ENCODE results near the gene SYCP2. TPM values are rescaled to one million over a fixed set of nuclear protein-coding genes. Genes with fewer than 3 reads are reported as not detected.

SYCP2 gene
- total and polyA plus RNA-seq, 2 of the 8 experiments (the other 6 are each of a cell fraction or from before 2014, with no cell fraction given), result 0.02 to 0.50 TPM

GRCh38 chr20:59891581-59891980, 41.9 kb downstream of the SYCP2 start:
- H2BK120ac ChIP-seq (replicated peaks; ENCODE audit: low read depth, low read length), result no peak overlapping the region
- CTCF ChIA-PET (ENCODE audit: partially characterized antibody), result no interaction called here
- H3K27ac ChIP-seq (ENCODE audit: low read depth, low read length), result no peak overlapping the region
- no peak overlapping the region for H4K8ac ChIP-seq (ENCODE audit: extremely low read depth, insufficient read depth, low read length)
- H2AK5ac ChIP-seq (ENCODE audit: low read depth, low read length), result no peak overlapping the region
- H3K18ac ChIP-seq (ENCODE audit: extremely low read depth, low read length), result no peak overlapping the region
- no peaks in the 10 kb centered on the region for H4K20me1 ChIP-seq (replicated peaks in 1 of 2; ENCODE audit: control insufficient read depth in 1 of 2, insufficient read depth in 2 of 2, low read length in 2 of 2)
- no peaks in the 10 kb centered on the region for H3K4me1 ChIP-seq (replicated peaks in 1 of 4; ENCODE audit: control insufficient read depth in 3 of 4, insufficient read depth in 4 of 4, low read length in 3 of 4)
- H4K5ac ChIP-seq (ENCODE audit: insufficient read length, low read depth, low read length), result no peak overlapping the region
- H3K9ac ChIP-seq (replicated peaks in 1 of 4; ENCODE audit: extremely low read depth in 1 of 4, low read depth in 3 of 4, low read length in 3 of 4), result no peak overlapping the region
- no peak overlapping the region for H2BK15ac ChIP-seq (ENCODE audit: low read length)
- H3K27me3 ChIP-seq (replicated peaks in 1 of 4; ENCODE audit: control insufficient read depth in 3 of 4, extremely low read depth in 1 of 4, insufficient read depth in 3 of 4, low read length in 3 of 4), result no peaks in the 10 kb centered on the region
- FAIRE-seq, result no peak
- H3K4me2 ChIP-seq (ENCODE audit: insufficient read depth in 1 of 2, low read depth in 2 of 2, low read length in 2 of 2), result no peak overlapping the region
- no peak overlapping the region for H2AFZ ChIP-seq (ENCODE audit: low read length)
- WGBS, 2 experiments (ENCODE audit: extremely low coverage in 1 of 2, insufficient coverage in 1 of 2, insufficient read length in 1 of 2, insufficient replicate concordance in 2 of 2, low coverage in 1 of 2, low lambda C conversion rate in 2 of 2, missing lambda C conversion rate in 1 of 2), result 96% methylated on average over 1 of the region's 1 CpG; no CpG with 5 or more reads in 1 of the 2 experiments
- H3K23ac ChIP-seq (ENCODE audit: insufficient read length), result no peak overlapping the region
- H4K91ac ChIP-seq (replicated peaks; ENCODE audit: insufficient read length, low read length), result no peak overlapping the region
- H2BK5ac ChIP-seq (ENCODE audit: low read depth, low read length), result no peak overlapping the region
- H3K36me3 ChIP-seq (ENCODE audit: control insufficient read depth in 2 of 4, insufficient read depth in 4 of 4, low read length in 3 of 4), result no peaks in the 10 kb centered on the region
- H3K23me2 ChIP-seq (ENCODE audit: low read depth, low read length), result no peaks in the 10 kb centered on the region
- DNase-seq (ENCODE audit: low read depth in 1 of 2, low spot score in 2 of 2), result no peak
- no peak overlapping the region for H3K14ac ChIP-seq (ENCODE audit: insufficient read length)
- POLR2A ChIA-PET (ENCODE audit: partially characterized antibody), result no interaction called here
- no peak overlapping the region for H2BK12ac ChIP-seq (ENCODE audit: low read depth, low read length)
- no peaks in the 10 kb centered on the region for H3K79me1 ChIP-seq (ENCODE audit: low read depth, low read length)
- H2BK20ac ChIP-seq (ENCODE audit: low read length), result no peak overlapping the region
- no peak overlapping the region for H3K4me3 ChIP-seq (ENCODE audit: extremely low read depth in 1 of 4, insufficient read depth in 2 of 4, low read depth in 3 of 4, low read length in 4 of 4)
- no peaks in the 10 kb centered on the region for H3K79me2 ChIP-seq (ENCODE audit: control insufficient read depth in 1 of 2, insufficient read depth in 2 of 2, low read length in 2 of 2)
- no peak overlapping the region for H3K4ac ChIP-seq (replicated peaks; ENCODE audit: insufficient read length, low read depth, low read length)
- peaks cover 25 to 30% of the 10 kb centered on the region in 2 experiments; a peak in 3 of 4 replicates for H3K9me3 ChIP-seq (ENCODE audit: insufficient read depth in 2 of 2, low read depth in 1 of 2, low read length in 1 of 2)
- H3K56ac ChIP-seq (replicated peaks; ENCODE audit: insufficient read length, low read depth, low read length), result no peak overlapping the region
- TF ChIP-seq CTCF (IDR thresholded peaks at IDR 0.05; ENCODE audit: control extremely low read depth in 1 of 3, insufficient read depth in 1 of 3, low read depth in 1 of 3, low read length in 3 of 3) (no peak), POU5F1 (IDR thresholded peaks at IDR 0.05; ENCODE audit: low read depth, low read length) (no peak), EP300 (IDR thresholded peaks at IDR 0.05; ENCODE audit: borderline replicate concordance in 1 of 2, low read depth in 2 of 2, low read length in 2 of 2) (no peak), CTBP2 (IDR thresholded peaks at IDR 0.05; ENCODE audit: borderline replicate concordance, insufficient read depth, insufficient read length, low read length) (no peak), CEBPB (IDR thresholded peaks at IDR 0.05; ENCODE audit: low read depth, low read length) (no peak), SIN3A (conservative IDR thresholded peaks at IDR 0.05 in 1 of 2, IDR thresholded peaks at IDR 0.05 in 1 of 2; ENCODE audit: low read depth in 1 of 2, low read length in 2 of 2) (no peak), KDM4A (IDR thresholded peaks at IDR 0.05; ENCODE audit: low read depth, low read length, severe bottlenecking) (no peak), SAP30 (IDR thresholded peaks at IDR 0.05; ENCODE audit: insufficient read depth, insufficient replicate concordance, low read length) (no peak), RAD21 (IDR thresholded peaks at IDR 0.05 in 1 of 2, conservative IDR thresholded peaks at IDR 0.05 in 1 of 2; ENCODE audit: low read depth in 2 of 2, low read length in 2 of 2) (no peak), JUN (IDR thresholded peaks at IDR 0.05; ENCODE audit: low read depth, low read length) (no peak), ASH2L (IDR thresholded peaks at IDR 0.05; ENCODE audit: low read length) (no peak)

Measured in H1 (cell line).